ENCODE results near the gene RRAS.

GRCh38 chr19:49682274-49682673 lies 42.3 kb upstream of the RRAS start:
- no peak for TF ChIP-seq POLR2A (IDR thresholded peaks at IDR 0.05)
- no peak for TF ChIP-seq CTCF (IDR thresholded peaks at IDR 0.05)

Measured in upper lobe of left lung (tissue), 4 donors.